ENCODE data around the gene ATAT1. TPM values are rescaled to one million over a fixed set of nuclear protein-coding genes. Genes with fewer than 3 reads are reported as not detected.
"Not testable (repeated sequence)": the region's sequence is repeated elsewhere in the genome, so short reads cannot be mapped to it uniquely, and the experiment has no call there.

The ATAT1 gene
- polyA plus RNA-seq, 4 donors: 34.9 to 42.2 (median 37.1) TPM

DNA sequence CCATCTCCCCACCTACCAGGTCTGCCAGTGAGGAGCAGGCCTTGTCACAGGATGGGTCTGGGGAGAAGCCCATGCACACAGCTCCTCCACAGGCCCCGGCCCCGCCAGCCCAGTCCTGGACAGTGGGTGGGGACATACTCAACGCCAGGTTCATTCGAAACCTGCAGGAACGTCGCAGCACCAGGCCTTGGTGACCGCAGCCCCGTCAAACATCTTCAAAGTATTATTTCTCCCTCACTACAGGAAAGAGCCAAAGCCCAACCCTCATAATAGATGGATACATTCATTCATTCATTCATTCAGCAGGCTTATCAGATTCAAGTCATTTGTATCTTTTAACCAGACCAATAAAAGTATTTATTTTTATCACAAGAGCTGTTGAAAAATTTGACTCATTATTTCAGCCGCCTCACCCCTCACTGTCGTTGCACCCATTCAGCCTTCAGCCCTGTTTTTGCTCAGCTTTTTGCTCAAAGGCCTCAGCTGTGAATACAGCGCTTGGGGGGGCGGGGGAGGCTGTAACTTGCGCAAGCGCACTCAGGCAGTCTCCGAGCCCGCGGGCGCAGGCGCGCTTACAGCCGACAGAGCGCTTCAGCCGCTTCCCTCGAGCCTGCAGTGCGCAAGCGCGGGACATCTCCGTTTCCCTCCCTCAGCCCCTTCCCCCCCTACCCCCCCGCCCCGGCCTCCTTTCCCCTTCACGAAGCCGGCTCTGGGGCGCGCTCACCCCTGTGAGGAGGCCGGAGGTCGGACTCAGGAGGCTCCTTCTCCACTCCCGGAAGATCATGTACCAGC, 20.0 kb downstream of the ATAT1 start, which contains the start of gene C6orf136:
C6orf136 (plus strand) TSS at position 684 of the 792 bp plus-strand sequence; CDS start at position 783, 99 bp downstream.
- peak; percentile 77 to 81 (median 78) for DNase-seq (ENCODE audit: low read depth in 4 of 4, low spot score in 3 of 4)

- peak in 3 of 4 donors; percentile 57 to 77 (median 63) for DNase-seq (ENCODE audit: low read depth in 4 of 4, low spot score in 3 of 4)
Measured at GRCh38 chr6:30647242-30648116, 20.8 kb downstream of the ATAT1 start.

DNA sequence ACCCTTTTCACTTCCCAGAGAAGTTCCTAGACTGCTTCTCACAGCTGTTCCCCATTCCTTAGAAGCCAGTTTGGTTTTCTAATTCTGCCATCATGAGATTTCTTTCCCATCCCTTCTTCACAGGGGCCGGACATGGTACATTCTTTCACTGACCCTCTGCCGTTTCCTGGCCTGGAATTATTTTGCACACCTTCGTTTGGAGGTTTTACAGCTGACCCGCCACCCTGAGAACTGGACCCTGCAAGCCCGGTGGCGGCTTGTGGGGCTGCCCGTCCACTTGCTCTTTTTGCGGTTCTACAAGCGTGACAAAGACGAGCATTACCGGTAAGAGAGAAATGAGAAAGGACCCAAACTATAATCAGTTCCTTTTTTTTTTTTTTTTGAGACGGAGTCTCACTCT, 24.5 kb downstream of the ATAT1 start:
- DNase-seq (ENCODE audit: low read depth in 4 of 4, low spot score in 3 of 4): no peak

- DNase-seq (ENCODE audit: low read depth in 4 of 4, low spot score in 3 of 4): no peak
Measured at GRCh38 chr6:30654798-30655742, 28.4 kb downstream of the ATAT1 start.

DNA sequence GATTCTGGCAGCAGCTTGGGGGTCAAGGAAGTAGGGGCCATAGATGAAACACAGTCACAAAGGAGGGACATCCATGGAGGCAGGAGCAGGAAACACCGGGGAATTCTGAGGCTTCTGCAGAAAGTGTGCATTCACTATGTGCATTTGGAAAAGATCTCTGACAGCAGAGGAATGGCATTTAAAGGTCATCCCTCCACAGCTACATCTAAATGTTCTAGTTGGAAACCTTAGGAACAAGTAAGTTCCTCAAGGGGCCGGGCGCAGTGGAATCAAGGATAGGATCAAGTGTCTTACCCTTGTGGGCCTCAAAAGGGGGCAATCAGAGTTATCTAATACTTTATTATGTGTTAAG, 29.0 kb downstream of the ATAT1 start:
- DNase-seq (ENCODE audit: low read depth in 4 of 4, low spot score in 3 of 4): no peak

DNA sequence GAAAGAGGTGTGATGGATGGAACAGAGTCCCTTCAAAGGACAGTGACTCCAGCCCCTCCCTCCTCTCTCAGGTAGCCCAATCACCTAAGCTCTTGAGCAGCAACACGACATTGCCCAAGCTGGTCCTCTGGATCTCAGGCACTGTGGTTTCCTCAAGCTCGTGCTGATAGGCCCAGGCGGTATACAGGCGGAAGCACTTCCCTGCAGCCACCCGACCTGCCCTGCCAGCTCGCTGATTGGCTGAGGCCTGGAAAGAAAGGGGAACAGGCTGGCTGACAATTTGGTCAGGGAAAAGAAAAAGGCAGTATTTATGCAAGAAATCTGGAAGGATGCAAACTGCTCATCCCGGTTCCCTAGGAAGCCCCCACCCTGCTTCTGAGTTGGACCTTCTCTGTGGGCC, 29.8 kb downstream of the ATAT1 start:
- DNase-seq (ENCODE audit: low read depth in 4 of 4, low spot score in 3 of 4): no peak

- no peak for DNase-seq (ENCODE audit: low read depth in 4 of 4, low spot score in 3 of 4)
Measured at GRCh38 chr6:30657454-30657853, 30.8 kb downstream of the ATAT1 start.

DNA sequence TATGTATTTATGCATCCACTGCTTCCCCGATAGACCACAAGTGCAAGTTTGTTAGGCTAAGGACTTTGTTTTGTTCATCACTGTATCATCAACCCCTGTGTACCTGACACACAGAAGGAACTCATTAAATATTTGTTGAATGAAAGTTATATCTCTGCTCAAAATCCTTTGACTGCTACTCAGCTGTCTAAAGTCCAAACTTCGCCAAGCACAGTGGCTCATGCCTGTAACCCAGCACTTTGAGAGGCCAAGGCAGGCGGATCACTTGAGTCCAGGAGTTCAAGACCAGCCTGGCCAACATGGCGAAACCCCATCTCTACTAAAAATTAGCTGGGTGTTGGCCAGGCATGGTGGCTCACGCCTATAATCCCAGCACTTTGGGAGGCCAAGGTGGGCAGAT, 31.2 kb downstream of the ATAT1 start:
- DNase-seq (ENCODE audit: low read depth in 4 of 4, low spot score in 3 of 4): not testable (repeated sequence)

DNA sequence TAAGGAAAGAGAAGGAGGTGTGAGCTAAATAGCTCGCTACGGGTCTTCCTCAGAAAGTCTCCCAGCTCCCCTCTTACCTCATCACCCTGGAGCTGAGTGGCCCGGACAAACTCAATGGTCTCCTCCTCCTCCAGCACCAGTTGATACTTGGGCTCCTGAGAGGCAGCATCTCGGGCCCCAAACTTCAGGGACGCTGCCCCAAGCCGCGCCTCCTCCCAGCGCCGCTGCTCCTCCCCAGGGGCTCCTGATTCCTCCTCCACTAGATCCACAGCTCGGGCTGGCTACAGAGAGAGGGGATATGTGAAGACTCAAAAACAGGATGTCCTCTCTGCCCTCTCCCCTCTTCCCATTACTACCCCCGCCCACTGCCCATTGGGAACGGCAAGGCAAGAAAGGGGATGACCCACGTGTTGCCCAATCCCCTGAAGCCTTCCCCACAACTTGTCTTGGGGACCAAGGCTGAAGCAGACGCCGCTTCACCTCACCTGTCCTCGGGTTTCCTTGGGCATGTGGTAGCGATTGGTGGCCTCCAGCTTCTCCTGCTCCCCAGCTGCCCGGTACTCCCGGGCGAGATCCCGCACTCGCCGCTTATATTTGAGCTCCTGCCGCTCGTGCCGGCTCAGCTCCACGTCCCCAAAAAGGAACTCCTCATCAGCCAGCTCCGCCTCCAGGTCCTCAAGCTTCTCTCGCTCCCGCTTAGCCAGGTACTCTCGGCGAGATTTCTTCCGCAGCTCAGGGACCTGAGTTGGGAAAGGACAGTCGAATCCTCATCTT, 38.5 kb downstream of the ATAT1 start:
- no peak for DNase-seq (ENCODE audit: low read depth in 4 of 4, low spot score in 3 of 4)

- DNase-seq (ENCODE audit: low read depth in 4 of 4, low spot score in 3 of 4): not testable (repeated sequence)
Measured at GRCh38 chr6:30666300-30666699, 39.6 kb downstream of the ATAT1 start.

GRCh38 chr6:30670760-30671527, 44.3 kb downstream of the ATAT1 start:
- no peak for DNase-seq (ENCODE audit: low read depth in 4 of 4, low spot score in 3 of 4)

DNA sequence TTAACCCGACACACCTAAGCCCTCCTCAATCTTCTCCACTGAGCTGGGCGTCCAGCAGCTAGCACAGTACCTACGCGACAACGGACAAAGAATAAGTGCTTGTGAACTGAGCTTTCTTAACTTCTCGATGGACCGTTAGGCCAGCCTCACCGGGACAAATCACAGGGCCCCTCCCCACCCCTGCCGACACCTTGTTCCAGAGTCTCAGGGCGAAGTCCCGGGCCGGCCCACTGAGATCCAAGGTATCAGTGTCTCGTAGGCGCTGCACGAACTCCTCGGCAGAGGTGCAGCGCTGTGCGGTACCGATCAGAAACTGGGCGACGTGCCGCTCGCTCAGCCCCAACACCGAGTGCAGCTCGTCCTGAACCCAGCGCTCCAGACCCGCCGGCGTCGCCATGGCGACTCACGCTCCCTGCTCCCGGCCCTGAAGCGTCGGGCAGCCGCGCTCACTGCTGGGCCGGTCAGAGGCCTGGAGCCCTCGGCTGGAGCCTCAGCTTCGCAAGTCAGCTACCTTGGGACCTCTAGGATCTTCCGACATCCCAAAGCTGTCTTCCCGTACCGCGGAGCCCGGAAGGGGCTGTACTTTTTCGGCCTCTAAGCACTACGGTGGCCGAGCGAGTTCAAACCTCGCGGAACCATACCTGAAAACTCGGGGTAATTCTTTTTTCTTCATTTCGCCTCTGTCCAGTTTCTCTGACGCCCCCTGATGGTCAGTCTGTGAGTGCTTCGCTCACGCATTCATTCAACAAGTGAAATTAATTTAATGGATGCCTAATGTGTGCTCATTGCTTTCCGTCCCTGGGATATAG, 46.0 kb downstream of the ATAT1 start, which contains the start of gene DHX16:
DHX16 (minus strand) TSS at position 562 of the 809 bp plus-strand sequence; CDS start at position 397, 165 bp downstream.
- peak; percentile 96 to 98 (median 98) for DNase-seq (ENCODE audit: low read depth in 4 of 4, low spot score in 3 of 4)

DNA sequence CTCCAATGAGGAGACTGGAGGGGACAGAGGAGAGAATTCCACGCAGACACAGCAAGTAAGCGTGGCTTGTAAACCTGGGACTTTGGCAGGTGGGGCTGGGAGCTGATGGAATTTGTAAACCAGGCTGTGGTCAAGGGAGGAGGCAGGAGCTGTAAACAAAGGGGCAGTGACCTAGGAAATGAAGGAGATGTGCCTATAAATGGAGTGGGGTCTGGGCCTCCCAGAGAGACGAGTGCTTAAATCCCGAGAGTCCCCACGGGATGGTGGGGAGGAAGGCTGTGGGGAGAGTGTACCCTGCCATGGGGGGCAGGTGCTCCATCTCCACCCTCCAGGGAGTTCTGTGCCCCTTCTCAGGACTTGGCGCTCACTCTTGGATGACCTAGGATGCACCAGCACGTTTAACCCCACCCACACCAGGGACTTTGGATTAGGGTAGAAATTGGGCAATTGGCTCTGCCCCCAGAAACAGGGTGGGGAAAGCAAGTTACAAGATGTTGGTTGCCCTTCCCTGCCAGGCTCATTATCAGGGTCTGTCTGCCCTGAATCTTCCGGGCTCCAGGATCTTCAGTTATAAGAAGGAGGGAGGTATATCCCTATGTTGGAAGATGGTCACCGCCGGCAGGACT, 50.1 kb downstream of the ATAT1 start:
- no peak for DNase-seq (ENCODE audit: low read depth in 4 of 4, low spot score in 3 of 4)

DNA sequence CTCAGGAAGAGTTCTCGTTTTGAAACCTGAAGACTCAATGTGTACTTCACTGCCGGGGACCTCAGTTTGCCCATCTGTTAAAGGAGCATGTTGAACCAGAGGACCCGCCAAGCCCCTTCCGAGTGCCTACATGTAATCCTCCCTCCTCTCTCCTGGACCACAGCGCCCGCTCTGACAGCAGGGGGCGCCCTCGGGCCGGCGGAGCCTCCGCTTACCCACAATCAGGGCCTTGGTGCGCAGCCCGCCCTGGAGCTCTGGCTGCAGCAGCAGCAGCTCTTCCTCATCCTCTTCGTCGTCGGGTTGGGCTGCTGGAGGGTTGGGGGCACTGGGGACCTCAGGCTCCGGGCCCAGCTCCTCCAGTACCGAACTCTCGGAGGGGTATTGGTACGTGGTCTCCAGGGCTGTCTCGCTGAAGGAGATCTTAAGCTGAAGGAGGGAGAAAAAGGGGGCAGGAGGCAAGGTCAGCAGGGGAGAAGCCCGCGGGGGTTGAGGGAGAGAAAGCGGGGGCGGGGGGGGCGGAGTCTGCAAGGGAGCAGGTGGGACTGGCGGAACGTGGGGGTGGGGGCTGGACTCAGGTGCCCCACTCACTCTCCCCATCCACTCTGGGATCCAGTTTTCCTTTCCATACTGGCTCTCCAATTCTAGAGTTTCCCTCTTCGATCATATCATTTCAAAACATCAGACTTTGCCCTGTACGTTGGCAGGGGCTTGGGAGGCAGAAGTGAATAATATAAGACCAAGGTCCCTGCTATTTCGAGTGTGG, 52.5 kb downstream of the ATAT1 start:
- peak in 1 of 4 donors; percentile 60 for DNase-seq (ENCODE audit: low read depth in 4 of 4, low spot score in 3 of 4)

GRCh38 chr6:30679765-30680535, 53.3 kb downstream of the ATAT1 start:
- DNase-seq (ENCODE audit: low read depth in 4 of 4, low spot score in 3 of 4): no peak

- no peak for DNase-seq (ENCODE audit: low read depth in 4 of 4, low spot score in 3 of 4)
Measured at GRCh38 chr6:30681766-30682142, 55.1 kb downstream of the ATAT1 start.
